Astrocyte (in vitro differentiated cells and primary cell): ENCODE measurements around the gene PAX3. TPM values are rescaled to one million over a fixed set of nuclear protein-coding genes. Genes with fewer than 3 reads are reported as not detected.

Source experiments
- DNase-seq: peaks from one replicate; pipeline ENCODE4 v3.0.0-alpha.2; 2010; ENCODE audit warnings: low read depth
- FAIRE-seq: peaks from 2 replicates; lab custom pipeline; 2011; peaks lifted over from hg19 to GRCh38; lab: Jason Lieb, UNC
- H2AFZ ChIP-seq: 2 replicates; pipeline ENCODE4 v1.6.0; 2012; ENCODE audit warnings: low read depth, low read length, inconsistent platforms
- H3K27ac ChIP-seq: 2 replicates; pipeline ENCODE4 v1.5.1; 2011; ENCODE audit warnings: low read depth, low read length, inconsistent platforms
- H3K27me3 ChIP-seq: 2 replicates; pipeline ENCODE4 v1.6.0; 2011; ENCODE audit warnings: low read length, inconsistent platforms; ENCODE audit not compliant: insufficient read depth
- H3K36me3 ChIP-seq: 2 replicates; pipeline ENCODE4 v1.5.1; 2011; ENCODE audit warnings: low read length, inconsistent platforms; ENCODE audit not compliant: insufficient read depth
- H3K4me1 ChIP-seq: 2 replicates; pipeline ENCODE4 v1.5.1; 2011; ENCODE audit warnings: low read length, inconsistent platforms; ENCODE audit not compliant: insufficient read depth
- H3K4me2 ChIP-seq: 2 replicates; pipeline ENCODE4 v1.6.0; 2012; ENCODE audit warnings: low read length, inconsistent platforms
- H3K4me3 ChIP-seq: 2 replicates; pipeline ENCODE4 v1.5.1; 2011; ENCODE audit warnings: low read depth, mild to moderate bottlenecking, low read length, inconsistent platforms; ENCODE audit not compliant: insufficient read depth
- H3K79me2 ChIP-seq: 2 replicates; pipeline ENCODE4 v1.6.0; 2012; ENCODE audit warnings: mild to moderate bottlenecking, low read length, inconsistent platforms; ENCODE audit not compliant: insufficient read depth
- H3K9ac ChIP-seq: 2 replicates; pipeline ENCODE4 v1.6.0; 2012; ENCODE audit warnings: mild to moderate bottlenecking, low read length, inconsistent platforms
- H3K9me3 ChIP-seq: 2 replicates; pipeline ENCODE4 v1.5.1; 2012; ENCODE audit warnings: low read depth, mild to moderate bottlenecking, low read length, inconsistent platforms; ENCODE audit not compliant: insufficient read depth
- H4K20me1 ChIP-seq: 2 replicates; pipeline ENCODE4 v1.6.0; 2012; ENCODE audit warnings: low read length, inconsistent platforms; ENCODE audit not compliant: insufficient read depth
- H3K27ac Mint-ChIP-seq: one replicate; pipeline ENCODE4 v1.8.0; 2021; ENCODE audit warnings: mild to moderate bottlenecking, mixed read lengths; ENCODE audit not compliant: unreplicated experiment
- H3K27me3 Mint-ChIP-seq: one replicate; pipeline ENCODE4 v1.8.0; 2021; ENCODE audit warnings: low read depth, mixed read lengths; ENCODE audit not compliant: unreplicated experiment
- H3K36me3 Mint-ChIP-seq: one replicate; pipeline ENCODE4 v1.8.0; 2021; ENCODE audit warnings: low read depth, mixed read lengths; ENCODE audit not compliant: unreplicated experiment
- H3K4me1 Mint-ChIP-seq: one replicate; pipeline ENCODE4 v1.8.0; 2021; ENCODE audit warnings: low read depth, mixed read lengths; ENCODE audit not compliant: unreplicated experiment
- H3K4me3 Mint-ChIP-seq: one replicate; pipeline ENCODE4 v1.8.0; 2021; ENCODE audit warnings: mild to moderate bottlenecking, moderate library complexity, mixed read lengths; ENCODE audit not compliant: unreplicated experiment
- H3K9me3 Mint-ChIP-seq: one replicate; pipeline ENCODE4 v1.8.0; 2021; ENCODE audit warnings: mild to moderate bottlenecking, mixed read lengths; ENCODE audit not compliant: unreplicated experiment
- EZH2 ChIP-seq: IDR thresholded peaks from 2 replicates; pipeline ENCODE4 v1.6.1; 2012; ENCODE audit warnings: mild to moderate bottlenecking, low read length, inconsistent platforms; ENCODE audit not compliant: insufficient read depth
- total RNA-seq: library from RNA; stranded (reverse); gene quantifications from 2 replicates; pipeline ENCODE4 v1.2.1, GENCODE V29; 2021
- TF ChIP-seq, protein P1 (sequence below): IDR thresholded peaks from 2 replicates; pipeline ENCODE4 v1.5.1; 2011; ENCODE audit warnings: low read depth, mild to moderate bottlenecking, inconsistent platforms, low read length, moderate library complexity; ENCODE audit not compliant: insufficient read depth

Gene PAX3
- total RNA-seq, 1 donor from 2014 or later, result not detected

DNA sequence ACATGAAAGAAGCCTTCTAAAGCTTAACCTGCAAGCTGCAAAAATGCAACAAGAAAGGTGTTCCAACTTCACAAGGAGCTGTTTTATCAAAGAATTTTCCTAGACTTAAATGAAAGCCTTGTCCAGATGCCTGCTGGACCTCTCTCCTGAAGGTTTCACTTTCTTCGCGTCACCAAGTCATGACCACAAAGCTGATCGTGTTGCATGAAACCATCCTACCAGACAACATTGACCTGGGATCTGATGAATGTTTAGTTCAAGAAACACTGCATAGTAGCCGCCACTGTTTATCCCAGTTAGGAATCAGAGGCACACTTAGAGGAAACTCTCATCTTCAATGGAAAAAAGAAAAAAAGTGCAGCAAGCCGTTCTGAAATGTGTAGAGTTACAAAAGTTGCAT lies 26.9 kb downstream of the PAX3 start:
- Mint-ChIP-seq H3K27ac (no peak overlapping the region), H3K4me1 (peaks cover 2% of the 10 kb centered on the region), H3K4me3 (no peak overlapping the region), H3K36me3 (no peaks in the 10 kb centered on the region), H3K9me3 (no peaks in the 10 kb centered on the region), H3K27me3 (peaks cover 34% of the 10 kb centered on the region)
- Histone ChIP-seq H2AFZ (no peak overlapping the region), H3K79me2 (no peaks in the 10 kb centered on the region), H3K36me3 (no peaks in the 10 kb centered on the region), H3K4me3 (no peak overlapping the region), H3K4me1 (no peaks in the 10 kb centered on the region), H3K27me3 (no peaks in the 10 kb centered on the region), H3K9me3 (no peaks in the 10 kb centered on the region), H3K27ac (no peak overlapping the region), H3K4me2 (no peak overlapping the region), H3K9ac (no peak overlapping the region), H4K20me1 (peaks cover 12% of the 10 kb centered on the region)
- TF ChIP-seq, protein P1, sequence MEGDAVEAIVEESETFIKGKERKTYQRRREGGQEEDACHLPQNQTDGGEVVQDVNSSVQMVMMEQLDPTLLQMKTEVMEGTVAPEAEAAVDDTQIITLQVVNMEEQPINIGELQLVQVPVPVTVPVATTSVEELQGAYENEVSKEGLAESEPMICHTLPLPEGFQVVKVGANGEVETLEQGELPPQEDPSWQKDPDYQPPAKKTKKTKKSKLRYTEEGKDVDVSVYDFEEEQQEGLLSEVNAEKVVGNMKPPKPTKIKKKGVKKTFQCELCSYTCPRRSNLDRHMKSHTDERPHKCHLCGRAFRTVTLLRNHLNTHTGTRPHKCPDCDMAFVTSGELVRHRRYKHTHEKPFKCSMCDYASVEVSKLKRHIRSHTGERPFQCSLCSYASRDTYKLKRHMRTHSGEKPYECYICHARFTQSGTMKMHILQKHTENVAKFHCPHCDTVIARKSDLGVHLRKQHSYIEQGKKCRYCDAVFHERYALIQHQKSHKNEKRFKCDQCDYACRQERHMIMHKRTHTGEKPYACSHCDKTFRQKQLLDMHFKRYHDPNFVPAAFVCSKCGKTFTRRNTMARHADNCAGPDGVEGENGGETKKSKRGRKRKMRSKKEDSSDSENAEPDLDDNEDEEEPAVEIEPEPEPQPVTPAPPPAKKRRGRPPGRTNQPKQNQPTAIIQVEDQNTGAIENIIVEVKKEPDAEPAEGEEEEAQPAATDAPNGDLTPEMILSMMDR, result no peak
- TF ChIP-seq EZH2, result no peak
- DNase-seq, result no peak
- no peak for FAIRE-seq

DNA sequence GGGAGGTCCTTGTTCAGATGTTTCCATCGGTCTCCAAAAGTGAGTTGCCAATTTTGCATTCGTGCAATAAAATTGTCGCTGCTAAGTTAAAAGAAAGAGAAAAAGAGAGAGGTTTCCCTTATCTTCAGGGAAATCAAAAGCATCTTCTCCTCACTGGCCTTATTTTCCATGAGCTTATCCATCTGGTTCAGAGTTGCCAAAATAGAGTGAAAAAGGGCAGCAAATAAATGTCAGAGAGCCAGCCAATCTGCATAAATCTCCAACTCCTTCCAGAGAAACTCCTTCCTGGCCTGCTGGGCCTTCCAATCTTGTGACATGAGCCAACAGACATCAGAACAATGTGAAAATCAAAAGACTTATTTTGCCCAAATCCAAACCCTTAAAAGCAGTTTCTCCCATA lies 28.4 kb downstream of the PAX3 start:
- Mint-ChIP-seq H3K27me3 (peaks cover 25% of the 10 kb centered on the region), H3K9me3 (no peaks in the 10 kb centered on the region), H3K4me1 (peaks cover 4% of the 10 kb centered on the region), H3K27ac (no peak overlapping the region), H3K36me3 (no peaks in the 10 kb centered on the region), H3K4me3 (no peak overlapping the region)
- no peaks in the 10 kb centered on the region for H3K27me3 ChIP-seq
- H3K9me3 ChIP-seq, result no peaks in the 10 kb centered on the region
- no peak for TF ChIP-seq EZH2
- TF ChIP-seq, protein P1, result no peak
- no peak overlapping the region for H3K4me3 ChIP-seq
- no peak overlapping the region for H3K27ac ChIP-seq
- H2AFZ ChIP-seq, result no peak overlapping the region
- DNase-seq (no peak), FAIRE-seq (no peak)
- no peaks in the 10 kb centered on the region for H3K4me1 ChIP-seq
- no peaks in the 10 kb centered on the region for H3K79me2 ChIP-seq
- H3K36me3 ChIP-seq, result no peaks in the 10 kb centered on the region
- no peak overlapping the region for H3K9ac ChIP-seq
- H4K20me1 ChIP-seq, result peaks cover 8% of the 10 kb centered on the region
- no peak overlapping the region for H3K4me2 ChIP-seq

DNA sequence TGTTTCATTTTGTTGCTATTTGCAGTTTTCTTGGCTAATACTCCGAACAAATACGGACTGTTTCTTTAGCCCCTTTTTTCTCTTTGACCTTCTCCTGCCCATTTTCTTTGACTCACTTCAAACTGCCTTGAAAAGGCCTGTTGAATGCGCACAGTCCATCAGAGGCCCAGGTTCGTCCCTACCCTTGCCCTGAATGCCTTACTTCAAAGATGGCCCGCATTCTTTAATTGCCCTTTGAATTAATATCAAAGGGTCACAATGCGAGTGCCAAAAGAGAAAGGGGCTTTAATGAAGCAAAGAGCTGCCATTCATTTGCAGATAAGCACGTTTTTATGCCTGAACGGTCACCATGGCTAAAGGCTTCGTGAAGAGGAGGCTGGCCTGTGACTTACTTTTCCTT lies 29.7 kb downstream of the PAX3 start:
- Histone ChIP-seq H3K9me3 (no peaks in the 10 kb centered on the region), H3K9ac (no peak overlapping the region), H3K79me2 (no peaks in the 10 kb centered on the region), H3K4me1 (peaks cover 2% of the 10 kb centered on the region), H3K27ac (no peak overlapping the region), H3K27me3 (no peaks in the 10 kb centered on the region), H3K36me3 (no peaks in the 10 kb centered on the region), H2AFZ (no peak overlapping the region), H3K4me2 (peak overlapping the region; percentile 64), H3K4me3 (no peak overlapping the region), H4K20me1 (peaks cover 8% of the 10 kb centered on the region)
- no peaks in the 10 kb centered on the region for H3K36me3 Mint-ChIP-seq
- no peak overlapping the region for H3K27ac Mint-ChIP-seq
- FAIRE-seq, result no peak
- H3K27me3 Mint-ChIP-seq, result peaks cover 25% of the 10 kb centered on the region
- no peak overlapping the region for H3K4me3 Mint-ChIP-seq
- H3K9me3 Mint-ChIP-seq, result no peaks in the 10 kb centered on the region
- TF ChIP-seq EZH2, result no peak
- TF ChIP-seq, protein P1, result no peak
- H3K4me1 Mint-ChIP-seq, result peaks cover 10% of the 10 kb centered on the region
- DNase-seq, result no peak
